ENCODE data around the gene ENDOG.
"Not testable (repeated sequence)": the region's sequence is repeated elsewhere in the genome, so short reads cannot be mapped to it uniquely, and the experiment has no call there.

The ENDOG gene

DNA sequence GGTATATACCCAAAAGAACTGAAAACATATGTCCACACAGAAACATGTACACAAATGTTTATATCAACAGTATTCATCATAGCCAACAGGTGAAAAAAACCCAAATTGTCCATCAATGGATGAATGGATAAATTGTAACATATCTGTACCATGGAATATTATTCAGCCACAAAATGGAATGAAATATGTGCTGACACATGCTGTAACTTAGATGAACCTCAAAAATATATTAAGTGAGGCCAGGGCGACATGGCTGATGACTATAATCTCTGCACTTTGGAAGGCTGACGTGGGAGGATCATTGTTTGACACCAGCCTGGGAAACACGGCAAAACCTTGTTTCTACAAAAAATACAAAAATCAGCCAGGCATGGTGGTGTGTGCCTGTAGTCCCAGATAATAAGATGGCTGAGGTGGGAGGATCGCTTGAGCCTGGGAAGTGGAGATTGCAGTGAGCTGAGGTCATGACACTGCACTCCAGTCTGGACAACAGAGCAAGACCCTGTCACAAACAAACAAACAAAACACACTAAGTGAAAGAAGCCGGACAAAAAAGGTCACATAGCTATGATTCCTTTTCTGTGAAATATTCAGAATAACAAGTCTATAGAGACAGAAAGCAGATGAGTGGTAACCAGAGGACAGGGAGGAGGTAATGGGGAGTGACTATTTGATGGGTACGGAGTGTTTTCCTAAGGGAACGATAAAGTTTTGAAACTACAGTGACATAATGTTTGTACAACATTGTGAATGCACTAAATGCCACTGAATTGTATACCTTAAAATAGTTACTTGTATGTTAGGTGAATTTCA is 52.0 kb downstream of the ENDOG start:
- no peak for DNase-seq

DNA sequence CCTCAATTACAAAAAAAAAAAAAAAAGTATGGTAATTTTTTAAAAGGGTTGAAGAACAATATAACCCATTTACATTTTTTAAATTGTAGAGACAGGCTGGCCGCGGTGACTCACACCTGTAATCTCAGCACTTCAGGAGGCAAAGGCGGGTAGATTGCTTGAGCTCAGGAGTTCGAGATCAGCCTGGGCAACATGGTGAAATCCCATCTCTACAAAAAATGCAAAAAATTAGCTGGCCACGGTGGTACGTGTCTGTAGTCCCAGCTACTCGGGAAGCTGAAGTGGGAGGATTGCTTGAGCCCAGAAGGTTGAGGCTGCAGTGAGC is 52.6 kb downstream of the ENDOG start:
- not testable (repeated sequence) for DNase-seq

Data from 8988T (cell line).